ENCODE results near the gene GPATCH4. TPM values are rescaled to one million over a fixed set of nuclear protein-coding genes. Genes with fewer than 3 reads are reported as not detected.

Gene GPATCH4
- 26.1 and 30.9 TPM in 2 replicates for total RNA-seq

DNA sequence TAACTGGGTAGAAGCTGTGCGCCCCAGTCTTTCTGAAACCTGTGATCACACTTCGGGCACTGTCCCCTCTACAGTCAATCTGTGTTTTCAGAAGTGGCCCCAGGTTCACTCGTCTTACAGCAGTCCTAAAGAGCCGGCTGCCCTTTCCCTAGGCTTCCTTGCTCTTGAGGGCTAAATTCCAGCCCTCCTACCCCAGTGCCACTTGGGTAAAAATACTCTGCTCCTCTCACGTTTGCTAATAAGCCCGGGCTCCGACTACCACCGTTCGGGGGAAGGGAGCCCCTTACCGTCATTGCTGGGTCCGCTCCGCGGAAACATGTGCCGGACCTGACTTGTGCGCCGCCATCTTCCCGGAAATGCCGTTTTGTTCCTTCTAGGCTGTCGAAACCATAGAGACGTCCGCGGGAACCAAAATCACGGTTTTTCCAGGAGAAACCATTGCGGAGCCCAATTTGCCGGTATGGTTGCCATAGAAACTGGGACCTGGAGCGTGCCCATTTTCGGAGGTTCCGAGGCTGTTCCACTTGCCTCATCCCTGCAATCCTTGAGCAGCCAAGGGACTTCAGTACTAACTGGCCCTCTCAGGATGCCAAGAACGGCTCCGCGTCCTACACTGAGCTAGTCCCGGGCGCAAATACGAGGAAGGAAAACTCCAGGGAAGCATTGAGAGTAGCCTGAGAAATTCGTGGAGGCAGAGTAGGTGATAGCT lies at the start of gene GPATCH4:
GPATCH4 (minus strand) TSS at position 358 of the 709 bp plus-strand sequence.

DNA sequence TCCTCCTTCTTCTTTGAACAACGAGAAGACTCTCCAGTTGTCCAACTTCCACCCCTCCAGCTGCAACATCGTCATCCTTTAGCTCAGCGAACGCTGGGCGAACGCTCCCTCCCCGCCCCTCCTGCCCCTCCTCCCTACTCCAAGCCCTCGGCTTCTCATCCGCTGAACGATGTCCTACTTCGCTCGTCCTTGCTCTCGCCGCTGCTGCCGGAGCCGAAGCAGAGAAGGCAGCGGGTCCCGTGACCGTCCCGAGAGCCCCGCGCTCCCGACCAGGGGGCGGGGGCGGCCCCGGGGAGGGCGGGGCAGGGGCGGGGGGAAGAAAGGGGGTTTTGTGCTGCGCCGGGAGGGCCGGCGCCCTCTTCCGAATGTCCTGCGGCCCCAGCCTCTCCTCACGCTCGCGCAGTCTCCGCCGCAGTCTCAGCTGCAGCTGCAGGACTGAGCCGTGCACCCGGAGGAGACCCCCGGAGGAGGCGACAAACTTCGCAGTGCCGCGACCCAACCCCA lies 40.5 kb upstream of the GPATCH4 start, which contains the start of gene BCAN:
BCAN (plus strand) TSS at position 357 of the 504 bp plus-strand sequence. CDS start 3,938 bp downstream, outside the sequence.

DNA sequence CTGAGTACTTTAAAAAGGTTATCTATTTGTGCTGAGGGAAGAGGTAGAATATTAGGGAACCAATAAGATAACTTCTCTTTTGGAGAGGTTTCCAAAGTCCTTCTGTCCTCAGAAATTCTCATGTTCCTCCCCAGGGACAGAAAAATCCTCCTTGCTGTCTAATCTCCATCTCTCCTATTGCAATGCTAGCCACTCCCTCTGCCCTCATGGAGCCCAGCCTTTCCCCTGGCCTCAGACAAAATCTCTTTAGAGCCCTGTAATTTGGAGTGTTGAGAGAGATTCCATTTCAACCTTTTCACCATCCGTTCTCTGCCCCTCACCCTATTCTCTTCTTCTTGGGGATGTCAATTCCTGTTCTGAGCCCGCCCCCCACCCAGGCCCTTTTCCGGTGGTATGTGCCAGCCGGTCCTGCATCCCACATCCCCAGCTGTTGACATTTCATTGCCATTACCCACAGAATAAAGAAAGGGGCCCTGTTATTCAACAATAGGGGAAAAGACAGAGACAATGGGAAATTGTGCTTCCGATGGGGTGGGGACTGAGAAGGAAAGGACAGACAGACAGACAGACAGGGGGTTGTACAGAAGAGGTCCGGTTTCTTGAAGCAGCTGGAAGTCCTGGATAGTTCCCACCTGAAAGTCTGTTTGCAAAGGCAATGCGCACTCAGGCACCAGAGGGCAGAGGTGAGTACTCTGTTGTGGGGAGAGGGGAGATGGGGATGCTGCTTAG lies 17.7 kb upstream of the GPATCH4 start, which contains the start of gene HAPLN2:
HAPLN2 (plus strand) TSS at position 563 of the 729 bp plus-strand sequence. CDS start 4,076 bp downstream, outside the sequence.

DNA sequence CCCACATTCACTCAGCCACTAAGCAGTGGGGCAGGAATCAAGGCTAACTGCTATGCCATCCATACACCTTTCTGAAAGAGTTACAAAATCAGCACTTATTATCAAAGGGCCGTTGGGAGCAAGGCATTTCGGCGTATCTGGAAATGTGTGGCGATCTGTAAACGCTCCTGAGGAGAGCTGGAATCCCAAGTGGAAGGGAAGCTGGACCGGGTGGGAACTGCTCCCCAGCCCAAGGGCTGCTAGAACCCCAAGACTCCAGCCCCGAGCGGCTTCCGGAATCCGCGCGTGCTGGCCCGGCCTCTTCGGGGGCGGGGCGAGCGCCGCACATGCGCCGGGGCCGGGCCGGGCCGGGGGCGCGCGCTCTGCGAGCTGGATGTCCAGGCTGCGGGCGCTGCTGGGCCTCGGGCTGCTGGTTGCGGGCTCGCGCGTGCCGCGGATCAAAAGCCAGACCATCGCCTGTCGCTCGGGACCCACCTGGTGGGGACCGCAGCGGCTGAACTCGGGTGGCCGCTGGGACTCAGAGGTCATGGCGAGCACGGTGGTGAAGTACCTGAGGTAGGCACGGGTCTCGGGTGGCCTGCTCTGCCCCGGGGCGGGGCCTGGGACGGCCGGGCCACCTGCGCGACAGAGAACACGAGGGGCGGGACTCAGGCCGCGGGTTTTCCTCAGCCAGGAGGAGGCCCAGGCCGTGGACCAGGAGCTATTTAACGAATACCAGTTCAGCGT lies 9.7 kb downstream of the GPATCH4 start, which contains the start of gene NAXE:
NAXE (plus strand) TSS at position 345 of the 726 bp plus-strand sequence; CDS start at position 374, 29 bp downstream.

DNA sequence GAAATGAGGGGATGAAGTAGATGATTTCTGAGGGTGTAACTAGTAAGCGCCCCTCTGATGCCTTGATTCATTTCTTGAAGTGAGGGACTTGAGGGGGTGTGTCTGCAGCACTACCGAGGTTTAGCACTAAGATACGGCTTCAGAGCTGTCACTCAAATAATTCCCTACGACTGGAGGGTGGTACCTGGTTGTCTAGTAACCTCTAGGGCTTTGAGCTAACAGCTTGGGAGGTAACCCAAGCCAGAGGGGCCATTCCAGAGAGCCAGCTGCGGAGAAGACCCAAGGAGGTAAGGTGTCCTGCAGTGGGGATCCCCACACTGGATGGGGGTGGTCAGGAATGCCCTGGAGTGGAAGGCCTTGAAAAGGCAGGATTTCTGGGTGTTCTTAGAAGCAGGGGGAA lies 21.8 kb downstream of the GPATCH4 start, which contains the start of gene TTC24:
TTC24 (plus strand) TSS at position 252 of the 400 bp plus-strand sequence. CDS start 1,642 bp downstream, outside the sequence.

DNA sequence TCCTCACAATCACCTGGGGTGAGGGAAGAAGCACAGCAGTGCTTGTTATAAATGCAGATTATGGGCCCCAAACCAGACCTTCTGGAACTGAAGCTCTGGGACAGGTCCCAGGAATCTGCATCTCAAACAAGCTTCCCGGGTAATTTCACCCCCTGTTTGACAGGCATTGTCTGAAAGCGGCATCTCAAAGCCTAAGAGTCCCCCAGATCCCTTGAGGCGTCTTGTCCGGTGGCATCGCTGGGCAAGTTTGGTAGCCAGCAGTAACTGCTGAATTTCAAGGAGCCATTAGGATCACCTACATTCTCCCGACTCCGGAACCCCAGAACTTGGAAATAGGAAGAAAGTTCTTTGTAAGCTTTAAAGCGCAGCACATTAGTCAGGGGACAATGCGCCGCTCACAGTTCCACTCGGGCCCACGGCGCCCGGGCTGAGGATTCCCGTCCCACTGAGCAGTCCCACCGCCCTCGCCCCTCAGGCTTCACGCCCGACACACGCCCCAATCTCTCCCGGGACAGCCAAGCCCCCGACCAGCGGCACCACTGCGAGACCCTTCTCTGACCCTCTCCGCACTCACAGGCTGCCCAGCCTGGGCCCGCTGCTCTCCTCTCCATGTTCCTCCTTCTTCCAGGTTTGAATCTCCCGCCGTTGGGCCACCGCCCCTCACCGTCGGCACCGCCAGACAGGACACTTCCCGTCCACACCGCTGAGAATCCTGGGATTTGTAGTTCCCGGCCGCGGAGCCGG lies 29.2 kb downstream of the GPATCH4 start, which contains the start of gene IQGAP3:
IQGAP3 (minus strand) TSS at position 647 of the 744 bp plus-strand sequence; CDS start at position 611, 36 bp downstream.

Other genes with a start within 250 kb of the GPATCH4 start
- gene RHBG, start 232.3 kb downstream of the GPATCH4 start, total RNA-seq, result not detected in 2 replicates
- gene MEF2D, start 100.7 kb downstream of the GPATCH4 start, total RNA-seq, result 10.6 and 18.1 TPM in 2 replicates
- 32.6 and 51.6 TPM in 2 replicates for gene IQGAP3, start 28.9 kb downstream of the GPATCH4 start, total RNA-seq
- not detected in 2 replicates for gene TTC24, start 21.8 kb downstream of the GPATCH4 start, total RNA-seq
- gene NAXE, start 9.7 kb downstream of the GPATCH4 start, total RNA-seq, result 69.1 and 79.3 TPM in 2 replicates
- gene HAPLN2, start 17.9 kb upstream of the GPATCH4 start, total RNA-seq, result not detected in 2 replicates
- not detected in 2 replicates for gene BCAN, start 40.6 kb upstream of the GPATCH4 start, total RNA-seq
- gene NES, start 75.9 kb upstream of the GPATCH4 start, total RNA-seq, result 240 and 287 TPM in 2 replicates
- gene CRABP2, start 104.1 kb upstream of the GPATCH4 start, total RNA-seq, result 0.72 and 1.2 TPM in 2 replicates
- gene METTL25B, start 127.0 kb upstream of the GPATCH4 start, total RNA-seq, result 10.0 and 13.0 TPM in 2 replicates
- gene ISG20L2, start 127.3 kb upstream of the GPATCH4 start, total RNA-seq, result 28.3 and 30.5 TPM in 2 replicates
- gene MRPL24, start 139.6 kb upstream of the GPATCH4 start, total RNA-seq, result 42.4 and 46.3 TPM in 2 replicates
- gene HDGF, start 150.2 kb upstream of the GPATCH4 start, total RNA-seq, result 227 and 275 TPM in 2 replicates
- gene PRCC, start 166.1 kb upstream of the GPATCH4 start, total RNA-seq, result 29.5 and 31.9 TPM in 2 replicates
- gene SH2D2A, start 215.4 kb upstream of the GPATCH4 start, total RNA-seq, result 0.27 and 0.65 TPM in 2 replicates